ENCODE results near the gene IGF1R. TPM values are rescaled to one million over a fixed set of nuclear protein-coding genes. Genes with fewer than 3 reads are reported as not detected.

IGF1R gene
- total and polyA plus RNA-seq, 2 of the 13 experiments (the other 11 are each of a cell fraction or from before 2014, with no cell fraction given): 15.9 to 18.4 TPM

DNA sequence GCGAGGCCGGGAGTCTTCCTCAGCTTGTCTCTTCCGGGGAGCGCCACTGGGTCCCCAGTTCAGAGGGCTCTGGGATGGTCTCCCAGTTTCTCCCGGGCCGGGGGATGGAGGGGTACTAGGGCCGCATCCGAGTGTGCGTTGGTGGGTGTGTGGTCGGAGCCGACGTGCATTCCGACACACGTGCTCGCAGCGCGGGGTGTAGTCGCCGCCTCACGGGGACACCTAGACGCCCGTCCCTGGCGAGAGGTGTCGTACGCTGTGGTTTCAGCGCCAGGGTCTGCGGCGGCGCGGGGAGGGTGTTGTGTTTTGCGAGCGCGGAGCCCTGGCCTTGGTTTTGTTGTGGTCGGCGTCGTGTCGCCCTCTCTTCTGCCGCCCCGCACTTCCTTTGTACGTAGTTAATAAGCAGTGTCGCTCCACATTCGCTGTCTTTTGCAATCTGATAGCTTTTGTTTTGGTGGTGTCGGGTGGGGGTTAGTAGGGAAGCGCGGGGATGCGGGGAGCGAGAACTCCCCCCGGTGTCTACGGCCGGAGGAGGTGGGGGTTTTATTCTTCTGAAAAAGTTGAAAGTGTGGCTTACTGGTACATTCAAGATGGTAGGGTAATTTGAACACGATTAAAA, 2.2 kb downstream of the IGF1R start (continued):
- TF ChIP-seq, protein P1, sequence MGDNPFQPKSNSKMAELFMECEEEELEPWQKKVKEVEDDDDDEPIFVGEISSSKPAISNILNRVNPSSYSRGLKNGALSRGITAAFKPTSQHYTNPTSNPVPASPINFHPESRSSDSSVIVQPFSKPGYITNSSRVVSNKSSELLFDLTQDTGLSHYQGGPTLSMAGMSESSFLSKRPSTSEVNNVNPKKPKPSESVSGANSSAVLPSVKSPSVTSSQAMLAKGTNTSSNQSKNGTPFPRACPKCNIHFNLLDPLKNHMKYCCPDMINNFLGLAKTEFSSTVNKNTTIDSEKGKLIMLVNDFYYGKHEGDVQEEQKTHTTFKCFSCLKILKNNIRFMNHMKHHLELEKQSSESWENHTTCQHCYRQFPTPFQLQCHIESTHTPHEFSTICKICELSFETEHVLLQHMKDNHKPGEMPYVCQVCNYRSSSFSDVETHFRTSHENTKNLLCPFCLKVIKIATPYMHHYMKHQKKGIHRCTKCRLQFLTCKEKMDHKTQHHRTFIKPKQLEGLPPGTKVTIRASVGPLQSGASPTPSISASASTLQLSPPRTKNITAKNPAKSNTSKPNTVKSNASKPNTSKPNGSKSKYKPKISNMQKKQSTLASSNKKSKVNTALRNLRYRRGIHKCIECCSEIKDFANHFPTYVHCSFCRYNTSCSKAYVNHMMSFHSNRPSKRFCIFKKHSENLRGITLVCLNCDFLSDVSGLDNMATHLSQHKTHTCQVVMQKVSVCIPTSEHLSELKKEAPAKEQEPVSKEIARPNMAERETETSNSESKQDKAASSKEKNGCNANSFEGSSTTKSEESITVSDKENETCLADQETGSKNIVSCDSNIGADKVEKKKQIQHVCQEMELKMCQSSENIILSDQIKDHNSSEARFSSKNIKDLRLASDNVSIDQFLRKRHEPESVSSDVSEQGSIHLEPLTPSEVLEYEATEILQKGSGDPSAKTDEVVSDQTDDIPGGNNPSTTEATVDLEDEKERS (CRISPR knock-in tag; IDR thresholded peaks at IDR 0.05): no peak
- TF ChIP-seq ARNT2 (CRISPR knock-in tag; IDR thresholded peaks at IDR 0.05; ENCODE audit: low read depth): no peak
- no peak for TF ChIP-seq SMAD9 (CRISPR knock-in tag; IDR thresholded peaks at IDR 0.05)
- TF ChIP-seq, protein P2, sequence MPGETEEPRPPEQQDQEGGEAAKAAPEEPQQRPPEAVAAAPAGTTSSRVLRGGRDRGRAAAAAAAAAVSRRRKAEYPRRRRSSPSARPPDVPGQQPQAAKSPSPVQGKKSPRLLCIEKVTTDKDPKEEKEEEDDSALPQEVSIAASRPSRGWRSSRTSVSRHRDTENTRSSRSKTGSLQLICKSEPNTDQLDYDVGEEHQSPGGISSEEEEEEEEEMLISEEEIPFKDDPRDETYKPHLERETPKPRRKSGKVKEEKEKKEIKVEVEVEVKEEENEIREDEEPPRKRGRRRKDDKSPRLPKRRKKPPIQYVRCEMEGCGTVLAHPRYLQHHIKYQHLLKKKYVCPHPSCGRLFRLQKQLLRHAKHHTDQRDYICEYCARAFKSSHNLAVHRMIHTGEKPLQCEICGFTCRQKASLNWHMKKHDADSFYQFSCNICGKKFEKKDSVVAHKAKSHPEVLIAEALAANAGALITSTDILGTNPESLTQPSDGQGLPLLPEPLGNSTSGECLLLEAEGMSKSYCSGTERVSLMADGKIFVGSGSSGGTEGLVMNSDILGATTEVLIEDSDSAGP (CRISPR knock-in tag; IDR thresholded peaks at IDR 0.05; ENCODE audit: borderline replicate concordance): peak; percentile 71; the same call in 1 of the 2 replicates
- TF ChIP-seq, protein P3, sequence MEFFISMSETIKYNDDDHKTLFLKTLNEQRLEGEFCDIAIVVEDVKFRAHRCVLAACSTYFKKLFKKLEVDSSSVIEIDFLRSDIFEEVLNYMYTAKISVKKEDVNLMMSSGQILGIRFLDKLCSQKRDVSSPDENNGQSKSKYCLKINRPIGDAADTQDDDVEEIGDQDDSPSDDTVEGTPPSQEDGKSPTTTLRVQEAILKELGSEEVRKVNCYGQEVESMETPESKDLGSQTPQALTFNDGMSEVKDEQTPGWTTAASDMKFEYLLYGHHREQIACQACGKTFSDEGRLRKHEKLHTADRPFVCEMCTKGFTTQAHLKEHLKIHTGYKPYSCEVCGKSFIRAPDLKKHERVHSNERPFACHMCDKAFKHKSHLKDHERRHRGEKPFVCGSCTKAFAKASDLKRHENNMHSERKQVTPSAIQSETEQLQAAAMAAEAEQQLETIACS (CRISPR knock-in tag; IDR thresholded peaks at IDR 0.05): no peak
- TF ChIP-seq JUND (CRISPR knock-in tag; IDR thresholded peaks at IDR 0.05): peak; percentile 50; the same call in 1 of the 2 replicates
- TF ChIP-seq, protein P4, sequence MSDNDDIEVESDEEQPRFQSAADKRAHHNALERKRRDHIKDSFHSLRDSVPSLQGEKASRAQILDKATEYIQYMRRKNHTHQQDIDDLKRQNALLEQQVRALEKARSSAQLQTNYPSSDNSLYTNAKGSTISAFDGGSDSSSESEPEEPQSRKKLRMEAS (IDR thresholded peaks at IDR 0.05): peak; percentile 84
- TF ChIP-seq, protein P5, sequence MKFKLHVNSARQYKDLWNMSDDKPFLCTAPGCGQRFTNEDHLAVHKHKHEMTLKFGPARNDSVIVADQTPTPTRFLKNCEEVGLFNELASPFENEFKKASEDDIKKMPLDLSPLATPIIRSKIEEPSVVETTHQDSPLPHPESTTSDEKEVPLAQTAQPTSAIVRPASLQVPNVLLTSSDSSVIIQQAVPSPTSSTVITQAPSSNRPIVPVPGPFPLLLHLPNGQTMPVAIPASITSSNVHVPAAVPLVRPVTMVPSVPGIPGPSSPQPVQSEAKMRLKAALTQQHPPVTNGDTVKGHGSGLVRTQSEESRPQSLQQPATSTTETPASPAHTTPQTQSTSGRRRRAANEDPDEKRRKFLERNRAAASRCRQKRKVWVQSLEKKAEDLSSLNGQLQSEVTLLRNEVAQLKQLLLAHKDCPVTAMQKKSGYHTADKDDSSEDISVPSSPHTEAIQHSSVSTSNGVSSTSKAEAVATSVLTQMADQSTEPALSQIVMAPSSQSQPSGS (CRISPR knock-in tag; IDR thresholded peaks at IDR 0.05): peak; percentile 34; the same call in 1 of the 2 replicates
- TF ChIP-seq NR1H2 (CRISPR knock-in tag; IDR thresholded peaks at IDR 0.05; ENCODE audit: borderline replicate concordance, low read depth): no peak
- TF ChIP-seq ZSCAN21 (CRISPR knock-in tag; IDR thresholded peaks at IDR 0.05; ENCODE audit: borderline replicate concordance): peak; percentile 78
- TF ChIP-seq ZNF780A (CRISPR knock-in tag; IDR thresholded peaks at IDR 0.05): no peak
- TF ChIP-seq NFATC3 (CRISPR knock-in tag; IDR thresholded peaks at IDR 0.05): no peak
- TF ChIP-seq ZNF773 (CRISPR knock-in tag; IDR thresholded peaks at IDR 0.05; ENCODE audit: borderline replicate concordance): no peak
- no peak for TF ChIP-seq ZNF790 (CRISPR knock-in tag; IDR thresholded peaks at IDR 0.05; ENCODE audit: borderline replicate concordance)
- peak; percentile 70; the same call in 1 of the 2 replicates for TF ChIP-seq MYC (CRISPR knock-in tag; IDR thresholded peaks at IDR 0.05; ENCODE audit: borderline replicate concordance)
- no peak for TF ChIP-seq ZNF124 (CRISPR knock-in tag; IDR thresholded peaks at IDR 0.05)
- TF ChIP-seq ZNF382 (CRISPR knock-in tag; IDR thresholded peaks at IDR 0.05; ENCODE audit: borderline replicate concordance): no peak
- no peak for TF ChIP-seq ZZZ3 (CRISPR knock-in tag; IDR thresholded peaks at IDR 0.05; ENCODE audit: borderline replicate concordance)
- no peak for TF ChIP-seq GPN1 (CRISPR knock-in tag; IDR thresholded peaks at IDR 0.05; ENCODE audit: borderline replicate concordance)
- TF ChIP-seq, protein P6, sequence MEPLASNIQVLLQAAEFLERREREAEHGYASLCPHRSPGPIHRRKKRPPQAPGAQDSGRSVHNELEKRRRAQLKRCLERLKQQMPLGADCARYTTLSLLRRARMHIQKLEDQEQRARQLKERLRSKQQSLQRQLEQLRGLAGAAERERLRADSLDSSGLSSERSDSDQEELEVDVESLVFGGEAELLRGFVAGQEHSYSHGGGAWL (CRISPR knock-in tag; IDR thresholded peaks at IDR 0.05): peak; percentile 61; the same call in 1 of the 2 replicates
- TF ChIP-seq GTF3A (CRISPR knock-in tag; conservative IDR thresholded peaks at IDR 0.05): no peak
- TF ChIP-seq ZNF564 (CRISPR knock-in tag; IDR thresholded peaks at IDR 0.05): no peak
